Neural cell (in vitro differentiated cells): ENCODE measurements around the gene LSM3. TPM values are rescaled to one million over a fixed set of nuclear protein-coding genes. Genes with fewer than 3 reads are reported as not detected.

Source experiments
- H2AFZ ChIP-seq: fragments of 200-600, 300-800 bp; sonication (generic), shearing (Covaris generic); 2 replicates; pipeline ENCODE4 v1.6.0; 2014; ENCODE audit warnings: low read depth, mild to moderate bottlenecking, antibody characterized with exemption, low read length, moderate library complexity
- H3F3A ChIP-seq: fragments of 200-600 bp; shearing (Covaris generic); 2 replicates; pipeline ENCODE4 v1.6.1; 2016; ENCODE audit warnings: mild to moderate bottlenecking, moderate library complexity, mixed read lengths, antibody characterized with exemption, low read length; ENCODE audit not compliant: insufficient read depth, poor library complexity, severe bottlenecking
- H3K27ac ChIP-seq: fragments of 200-600, 300-800 bp; sonication (generic), shearing (Covaris generic); 2 replicates; pipeline ENCODE4 v1.5.1; 2014; ENCODE audit warnings: mild to moderate bottlenecking, low read length, moderate library complexity
- H3K27me3 ChIP-seq: fragments of 300-800, 200-600 bp; sonication (generic), shearing (Covaris generic); 2 replicates; pipeline ENCODE4 v1.6.0; 2014; ENCODE audit warnings: mild to moderate bottlenecking, low read depth, low read length, moderate library complexity; ENCODE audit not compliant: insufficient read depth
- H3K36me3 ChIP-seq: fragments of 300-800, 200-600 bp; sonication (generic), shearing (Covaris generic); 2 replicates; pipeline ENCODE4 v1.5.1; 2014; ENCODE audit warnings: mild to moderate bottlenecking, antibody characterized with exemption, low read length, moderate library complexity; ENCODE audit not compliant: insufficient read depth
- H3K4me2 ChIP-seq: fragments of 300-800, 200-600 bp; sonication (generic), shearing (Covaris generic); 2 replicates; pipeline ENCODE4 v1.6.0; 2014; ENCODE audit warnings: mild to moderate bottlenecking, low read length
- H3K4me3 ChIP-seq: fragments of 300-800, 200-600 bp; sonication (generic), shearing (Covaris generic); 2 replicates; pipeline ENCODE4 v1.5.1; 2014; ENCODE audit warnings: mild to moderate bottlenecking, low read length, moderate library complexity
- H3K79me2 ChIP-seq: fragments of 200-600 bp; shearing (Covaris generic); replicated peaks from 2 replicates; pipeline ENCODE4 v1.6.0; 2014; ENCODE audit warnings: mild to moderate bottlenecking, low read length, moderate library complexity; ENCODE audit not compliant: insufficient read depth
- H3K9ac ChIP-seq: fragments of 300-800, 200-600 bp; sonication (generic), shearing (Covaris generic); 2 replicates; pipeline ENCODE4 v1.6.1; 2016; ENCODE audit warnings: mild to moderate bottlenecking, low read length, mixed read lengths
- H3K9me2 ChIP-seq: fragments of 200-600 bp; shearing (Covaris generic); 2 replicates; pipeline ENCODE4 v1.6.1; 2016; ENCODE audit warnings: mild to moderate bottlenecking, low read length, mixed read lengths; ENCODE audit not compliant: insufficient read depth
- H3K9me3 ChIP-seq: fragments of 200-600, 300-800 bp; sonication (generic), shearing (Covaris generic); 2 replicates; pipeline ENCODE4 v1.6.1; 2016; ENCODE audit warnings: mild to moderate bottlenecking, mixed run types, low read length, moderate library complexity, mixed read lengths
- H4K20me1 ChIP-seq: fragments of 200-600 bp; shearing (Covaris generic); 2 replicates; pipeline ENCODE4 v1.6.1; 2016; ENCODE audit warnings: mild to moderate bottlenecking, mixed run types; ENCODE audit not compliant: insufficient read depth
- CTCF ChIP-seq: fragments of 450-650 bp; IDR thresholded peaks from 2 replicates; pipeline ENCODE4 v1.5.1; 2014; ENCODE audit warnings: antibody characterized with exemption, mild to moderate bottlenecking, moderate library complexity; ENCODE audit not compliant: poor library complexity, severe bottlenecking
- EP300 ChIP-seq: fragments of 450-650 bp; conservative IDR thresholded peaks from 2 replicates; pipeline ENCODE4 v1.6.1; 2014; ENCODE audit warnings: antibody characterized with exemption, mild to moderate bottlenecking, moderate library complexity; ENCODE audit not compliant: poor library complexity, severe bottlenecking
- EZH2 ChIP-seq: fragments of 200-600, 300-800 bp; shearing (Covaris generic), sonication (generic); IDR thresholded peaks from 2 replicates; pipeline ENCODE4 v1.6.1; 2014; ENCODE audit warnings: antibody characterized with exemption, low read length, borderline replicate concordance, mild to moderate bottlenecking; ENCODE audit not compliant: insufficient read depth, poor library complexity, severe bottlenecking
- MXI1 ChIP-seq: fragments of 450-650 bp; conservative IDR thresholded peaks from 2 replicates; pipeline ENCODE4 v1.6.1; 2014; ENCODE audit warnings: antibody characterized with exemption, mild to moderate bottlenecking; ENCODE audit not compliant: poor library complexity, severe bottlenecking
- POLR2AphosphoS5 ChIP-seq: IDR thresholded peaks from 2 replicates; pipeline ENCODE4 v1.6.1; 2012
- RAD21 ChIP-seq: fragments of 450-650 bp; conservative IDR thresholded peaks from 2 replicates; pipeline ENCODE4 v1.6.1; 2014; ENCODE audit warnings: antibody characterized with exemption, mild to moderate bottlenecking, moderate library complexity
- REST ChIP-seq: IDR thresholded peaks from 2 replicates; pipeline ENCODE4 v1.6.1; 2012; ENCODE audit warnings: borderline replicate concordance
- SMC3 ChIP-seq: fragments of 450-650 bp; conservative IDR thresholded peaks from 2 replicates; pipeline ENCODE4 v1.6.1; 2014; ENCODE audit warnings: antibody characterized with exemption, mild to moderate bottlenecking, moderate library complexity; ENCODE audit not compliant: poor library complexity
- TAF1 ChIP-seq: IDR thresholded peaks from 2 replicates; pipeline ENCODE4 v1.6.1; 2012; ENCODE audit warnings: low read depth
- polyA plus RNA-seq: library from polyadenylated mRNA; depleted of rRNA; stranded (reverse); fragments of >200 nt; gene quantifications from 2 replicates; pipeline ENCODE4 v1.2.3, GENCODE V29; 2014

LSM3 gene
- polyA plus RNA-seq, 1 donor from 2014 or later = 29.6 TPM

DNA sequence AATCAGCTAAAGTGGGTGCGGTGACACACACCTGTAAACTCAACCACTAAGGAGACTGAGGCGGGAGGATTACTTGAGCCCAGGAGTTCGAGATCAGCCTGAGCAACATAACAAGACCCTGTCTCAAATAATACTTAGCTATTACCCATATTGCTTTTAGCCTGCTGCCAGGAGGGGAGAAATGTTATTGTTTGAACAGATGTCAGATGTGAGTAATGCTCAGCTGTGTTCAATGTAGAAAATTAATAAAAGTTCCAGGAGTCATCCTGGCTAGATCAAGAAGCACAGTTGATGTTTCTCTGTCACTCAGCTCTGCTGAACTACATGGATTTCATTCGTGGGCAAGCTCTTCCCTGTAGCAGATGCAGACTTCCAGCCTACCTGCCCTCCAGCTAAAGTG is 22.2 kb downstream of the LSM3 start:
- Histone ChIP-seq H3K4me3 (no peak overlapping the region), H3F3A (no peaks in the 10 kb centered on the region), H3K27me3 (no peaks in the 10 kb centered on the region), H4K20me1 (no peaks in the 10 kb centered on the region), H3K9ac (no peak overlapping the region), H3K4me2 (no peak overlapping the region), H3K9me3 (no peaks in the 10 kb centered on the region), H3K36me3 (no peaks in the 10 kb centered on the region), H3K27ac (no peak overlapping the region), H3K79me2 (no peaks in the 10 kb centered on the region), H2AFZ (no peak overlapping the region), H3K9me2 (no peaks in the 10 kb centered on the region)
- TF ChIP-seq TAF1 = no peak

DNA sequence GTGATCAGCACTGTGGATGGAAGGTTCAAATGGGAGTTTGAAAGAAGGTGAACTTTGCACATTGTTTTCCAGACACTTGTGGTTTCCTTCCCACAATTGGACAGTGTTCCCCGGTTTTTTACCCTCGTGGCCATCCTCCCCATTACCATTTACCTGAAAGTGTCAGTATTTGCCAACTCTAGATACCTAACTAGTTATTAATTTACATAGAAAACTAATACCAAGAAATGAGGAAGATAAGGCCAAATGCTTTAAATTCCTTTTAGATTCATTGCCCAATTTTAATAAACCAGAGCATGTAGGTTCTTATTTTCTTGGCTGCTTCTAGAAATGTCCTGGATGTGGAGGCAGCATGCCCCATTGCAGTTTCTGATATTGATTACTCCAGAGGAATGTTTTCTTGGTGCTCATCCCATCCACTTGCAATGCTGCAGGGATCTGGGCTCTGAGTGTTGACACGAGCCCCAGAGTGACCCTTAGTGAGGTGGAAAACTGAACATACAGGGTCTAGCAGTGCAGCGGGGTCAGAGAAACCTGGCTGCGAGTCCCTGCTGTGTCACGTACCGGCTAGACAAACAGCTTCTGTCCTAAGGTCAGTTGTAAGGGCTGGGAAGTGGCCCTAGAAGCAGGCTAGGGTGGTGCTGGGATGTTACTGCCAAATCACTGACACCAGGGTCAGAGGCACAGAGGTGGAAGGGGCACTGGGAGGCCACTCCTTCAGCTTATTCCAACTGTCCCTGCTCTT is 23.5 kb downstream of the LSM3 start:
- H3K4me3 ChIP-seq = no peak overlapping the region
- H2AFZ ChIP-seq = no peak overlapping the region
- TF ChIP-seq POLR2AphosphoS5 (no peak), TAF1 (no peak), EZH2 (no peak), CTCF (no peak), RAD21 (no peak), SMC3 (no peak), MXI1 (no peak), REST (no peak), EP300 (no peak)
- H3F3A ChIP-seq = no peaks in the 10 kb centered on the region
- H3K36me3 ChIP-seq = no peaks in the 10 kb centered on the region
- no peak overlapping the region for H3K4me2 ChIP-seq
- H3K9me3 ChIP-seq = no peaks in the 10 kb centered on the region
- H3K27me3 ChIP-seq = no peaks in the 10 kb centered on the region
- H3K9ac ChIP-seq = no peak overlapping the region
- H3K79me2 ChIP-seq = no peaks in the 10 kb centered on the region
- H3K9me2 ChIP-seq = no peaks in the 10 kb centered on the region
- no peaks in the 10 kb centered on the region for H4K20me1 ChIP-seq
- no peak overlapping the region for H3K27ac ChIP-seq
